Smooth muscle cell (in vitro differentiated cells): ENCODE data around the gene BST1. TPM values are rescaled to one million over a fixed set of nuclear protein-coding genes. Genes with fewer than 3 reads are reported as not detected.

Source experiments
- DNase-seq: peaks from one replicate; lab custom pipeline; 2025; ENCODE audit not compliant: unreplicated experiment; lab: John Stamatoyannopoulos, UW
- H2AFZ ChIP-seq: fragments of 200-600 bp; sonication (generic); 2 replicates; pipeline ENCODE4 v1.6.0; 2016; ENCODE audit warnings: antibody characterized with exemption, low read depth, mild to moderate bottlenecking
- H3F3A ChIP-seq: fragments of 200-600 bp; sonication (generic); 2 replicates; pipeline ENCODE4 v1.6.0; 2017; ENCODE audit warnings: antibody characterized with exemption, low read depth
- H3K27ac ChIP-seq: fragments of 200-600 bp; sonication (generic); 2 replicates; pipeline ENCODE4 v1.5.1; 2016; ENCODE audit warnings: low read depth, mild to moderate bottlenecking
- H3K27me3 ChIP-seq: fragments of 200-600 bp; sonication (generic); 2 replicates; pipeline ENCODE4 v1.6.1; 2016; ENCODE audit warnings: low read depth, mild to moderate bottlenecking
- H3K36me3 ChIP-seq: fragments of 200-600 bp; sonication (generic); 2 replicates; pipeline ENCODE4 v1.5.1; 2016; ENCODE audit warnings: low read depth
- H3K4me1 ChIP-seq: fragments of 200-600 bp; sonication (generic); 2 replicates; pipeline ENCODE4 v1.5.1; 2016; ENCODE audit warnings: low read depth
- H3K4me2 ChIP-seq: fragments of 200-600 bp; sonication (generic); 2 replicates; pipeline ENCODE4 v1.6.0; 2016; ENCODE audit warnings: mild to moderate bottlenecking
- H3K4me3 ChIP-seq: fragments of 200-600 bp; sonication (generic); 2 replicates; pipeline ENCODE4 v1.5.1; 2016; ENCODE audit warnings: mild to moderate bottlenecking
- H3K79me2 ChIP-seq: fragments of 200-600 bp; sonication (generic); 2 replicates; pipeline ENCODE4 v1.6.0; 2016; ENCODE audit warnings: low read depth, mild to moderate bottlenecking
- H3K9ac ChIP-seq: fragments of 200-600 bp; sonication (generic); 2 replicates; pipeline ENCODE4 v1.6.0; 2016; ENCODE audit warnings: low read depth
- H3K9me3 ChIP-seq: fragments of 200-600 bp; sonication (generic); replicated peaks from 2 replicates; pipeline ENCODE4 v1.5.1; 2016; ENCODE audit warnings: low read depth
- H4K20me1 ChIP-seq: fragments of 200-600 bp; sonication (generic); 2 replicates; pipeline ENCODE4 v1.6.0; 2016; ENCODE audit warnings: low read depth
- WGBS: methylation state at CpG from one replicate; pipeline ENCODE4 v1.1.7; 2016; ENCODE audit warnings: low lambda C conversion rate; 5-methylcytosine and 5-hydroxymethylcytosine counted together
- polyA plus RNA-seq: library from polyadenylated mRNA; unstranded; fragments of >200 nt; fragmentation: Nextera tagmentation; extraction: Ambion mirVana; gene quantifications from 2 replicates; pipeline ENCODE4 v1.2.1, GENCODE V29; 2016
- total RNA-seq: library from RNA; depleted of rRNA; stranded (reverse); fragments of >200 nt; gene quantifications from 2 replicates; pipeline ENCODE4 v1.2.3, GENCODE V29; 2014
- TF ChIP-seq, protein P1 (sequence below): fragments of 200-600 bp; sonication (generic); IDR thresholded peaks from 2 replicates; pipeline ENCODE4 v1.5.1; 2017; ENCODE audit warnings: borderline replicate concordance, mild to moderate bottlenecking, antibody characterized with exemption; ENCODE audit not compliant: insufficient read depth, poor library complexity, severe bottlenecking

The BST1 gene
- total and polyA plus RNA-seq, 2 experiments from 2014 or later, result 5.2 TPM

DNA sequence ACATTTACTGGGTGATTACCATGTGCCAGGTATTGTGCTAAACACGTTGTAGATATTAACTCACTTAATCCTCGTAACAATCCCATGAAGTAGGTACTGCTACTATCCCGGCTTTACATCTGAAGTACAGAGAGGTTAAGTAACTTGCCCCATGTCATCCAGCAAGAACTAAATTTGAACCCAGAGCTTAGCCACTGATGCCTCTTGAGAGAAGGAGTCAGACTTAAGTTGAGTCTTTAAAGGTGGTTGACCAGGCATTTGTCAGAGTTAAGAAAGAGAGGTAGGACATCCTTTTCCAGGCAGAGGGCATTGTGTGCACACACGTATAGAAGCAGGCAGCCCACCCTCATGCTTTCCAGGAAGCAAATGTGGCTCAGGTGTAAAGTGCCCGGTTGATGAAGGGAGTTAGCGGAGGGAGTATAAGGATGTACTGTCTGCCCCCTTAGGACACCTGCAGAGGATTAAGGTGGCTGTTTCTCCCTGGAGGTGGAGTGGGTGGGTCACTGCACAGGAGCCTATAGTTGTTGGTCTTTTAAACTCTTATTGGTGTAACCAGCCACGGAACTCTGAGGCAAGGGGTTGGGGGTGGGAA is 74.9 kb downstream of the BST1 start:
- Histone ChIP-seq H3K27me3 (peaks cover 87% of the 10 kb centered on the region), H4K20me1 (no peaks in the 10 kb centered on the region), H3K4me1 (peaks cover 4% of the 10 kb centered on the region), H3K36me3 (no peaks in the 10 kb centered on the region), H3K9me3 (no peaks in the 10 kb centered on the region), H3F3A (no peaks in the 10 kb centered on the region), H3K4me3 (no peak overlapping the region), H3K4me2 (peak overlapping the region; percentile 95), H3K79me2 (no peaks in the 10 kb centered on the region), H3K9ac (no peak overlapping the region), H3K27ac (no peak overlapping the region), H2AFZ (no peak overlapping the region)
- TF ChIP-seq, protein P1, sequence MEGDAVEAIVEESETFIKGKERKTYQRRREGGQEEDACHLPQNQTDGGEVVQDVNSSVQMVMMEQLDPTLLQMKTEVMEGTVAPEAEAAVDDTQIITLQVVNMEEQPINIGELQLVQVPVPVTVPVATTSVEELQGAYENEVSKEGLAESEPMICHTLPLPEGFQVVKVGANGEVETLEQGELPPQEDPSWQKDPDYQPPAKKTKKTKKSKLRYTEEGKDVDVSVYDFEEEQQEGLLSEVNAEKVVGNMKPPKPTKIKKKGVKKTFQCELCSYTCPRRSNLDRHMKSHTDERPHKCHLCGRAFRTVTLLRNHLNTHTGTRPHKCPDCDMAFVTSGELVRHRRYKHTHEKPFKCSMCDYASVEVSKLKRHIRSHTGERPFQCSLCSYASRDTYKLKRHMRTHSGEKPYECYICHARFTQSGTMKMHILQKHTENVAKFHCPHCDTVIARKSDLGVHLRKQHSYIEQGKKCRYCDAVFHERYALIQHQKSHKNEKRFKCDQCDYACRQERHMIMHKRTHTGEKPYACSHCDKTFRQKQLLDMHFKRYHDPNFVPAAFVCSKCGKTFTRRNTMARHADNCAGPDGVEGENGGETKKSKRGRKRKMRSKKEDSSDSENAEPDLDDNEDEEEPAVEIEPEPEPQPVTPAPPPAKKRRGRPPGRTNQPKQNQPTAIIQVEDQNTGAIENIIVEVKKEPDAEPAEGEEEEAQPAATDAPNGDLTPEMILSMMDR, result no peak
- no peak for DNase-seq
- 76% methylated on average over 7 of the region's 7 CpGs for WGBS

GRCh38 chr4:15778289-15779241 is 75.7 kb downstream of the BST1 start, which contains the start of gene CD38:
Gene CD38, plus strand, starts transcription at chr4:15778328. Its CDS starts 87 bp downstream, at chr4:15778415.
- DNase-seq, result no peak
- H4K20me1 ChIP-seq, result no peaks in the 10 kb centered on the region
- H3K27me3 ChIP-seq, result peaks cover 81% of the 10 kb centered on the region
- TF ChIP-seq, protein P1, result no peak
- no peak within 1 kb of the TSS for H3K9ac ChIP-seq
- peak within 1 kb of the TSS; percentile 95 for H3K4me2 ChIP-seq
- peak within 1 kb of the TSS; percentile 80 for H2AFZ ChIP-seq
- no peaks in the 10 kb centered on the region for H3K36me3 ChIP-seq
- H3K79me2 ChIP-seq, result no peaks in the 10 kb centered on the region
- peak within 1 kb of the TSS; percentile 53 for H3K4me3 ChIP-seq
- no peak within 1 kb of the TSS for H3K27ac ChIP-seq
- H3K9me3 ChIP-seq, result no peaks in the 10 kb centered on the region
- no peaks in the 10 kb centered on the region for H3F3A ChIP-seq
- WGBS, result 3% methylated on average over 64 of the region's 76 CpGs
- H3K4me1 ChIP-seq, result peaks cover 4% of the 10 kb centered on the region

- peak overlapping the region; percentile 95 for H3K4me2 ChIP-seq
- no peak overlapping the region for H3K27ac ChIP-seq
- no peak overlapping the region for H3K9ac ChIP-seq
- 4% methylated on average over 14 of the region's 14 CpGs for WGBS
- H3K79me2 ChIP-seq, result no peaks in the 10 kb centered on the region
- H3K36me3 ChIP-seq, result no peaks in the 10 kb centered on the region
- no peaks in the 10 kb centered on the region for H3K9me3 ChIP-seq
- TF ChIP-seq, protein P1, result no peak
- peaks cover 76% of the 10 kb centered on the region for H3K27me3 ChIP-seq
- DNase-seq, result peak; percentile 11
- peaks cover 4% of the 10 kb centered on the region for H3K4me1 ChIP-seq
- peak overlapping the region; percentile 53 for H3K4me3 ChIP-seq
- H2AFZ ChIP-seq, result peak overlapping the region; percentile 80
- no peaks in the 10 kb centered on the region for H4K20me1 ChIP-seq
- no peaks in the 10 kb centered on the region for H3F3A ChIP-seq
These were observed 76.4 kb downstream of the BST1 start for GRCh38 chr4:15779306-15779705.
